Lower leg skin (tissue), 4 donors: ENCODE results near the gene POU2F3. TPM values are rescaled to one million over a fixed set of nuclear protein-coding genes. Genes with fewer than 3 reads are reported as not detected.

Experiments used
- DNase-seq, 2 donors: peaks; one replicate each; pipeline ENCODE4 v3.0.0-alpha.2; 2019; ENCODE audit warnings: low spot score in 2 of 2
- H3K4me3 ChIP-seq: fragments of 200-600 bp; sonication (generic); 2 replicates; pipeline ENCODE4 v1.5.1; 2017; ENCODE audit warnings: mild to moderate bottlenecking, low read depth; ENCODE audit not compliant: poor library complexity, severe bottlenecking
- CTCF ChIP-seq, 3 donors: fragments of 450-650 bp; IDR thresholded peaks; one replicate each; pipeline ENCODE4 v1.5.1; 2016; ENCODE audit warnings: antibody characterized with exemption in 3 of 3, mild to moderate bottlenecking in 3 of 3, moderate library complexity in 2 of 3
- POLR2A ChIP-seq, 2 donors: fragments of 450-650 bp; IDR thresholded peaks; one replicate each; pipeline ENCODE4 v1.6.1; 2016 to 2017; ENCODE audit warnings: antibody characterized with exemption in 2 of 2, mild to moderate bottlenecking in 1 of 2, moderate library complexity in 1 of 2
- WGBS, 2 donors: methylation state at CpG; one replicate each; pipeline ENCODE4 v1.1.5; 2018; 5-methylcytosine and 5-hydroxymethylcytosine counted together
- intact Hi-C: fragments of 100-400 bp; cut with DNase I; formaldehyde crosslinking; loops from one replicate; pipeline ENCODE4 v1.15.0; 2023; ENCODE audit warnings: low total_unique reads
- total RNA-seq, 4 donors: library from RNA; depleted of rRNA; stranded (reverse); fragments of >200 nt; gene quantifications; one replicate each; pipeline ENCODE4 v1.1.0, GENCODE V29; 2016

Gene POU2F3
- total RNA-seq, 4 donors from 2014 or later: 74.1 to 112 (median 103) TPM

GRCh38 chr11:120306519-120307242 lies 66.7 kb downstream of the POU2F3 start:
- no peak for TF ChIP-seq CTCF (IDR thresholded peaks at IDR 0.05)
- no peak for TF ChIP-seq POLR2A (IDR thresholded peaks at IDR 0.05)
- DNase-seq: peak in 1 of 2 donors; percentile 84
- intact Hi-C loops: loop anchor here (10.0 kb wide), 1 partner anchor 132 kb away; no protein-coding TSS in a partner anchor
- WGBS, 2 donors: 33 to 47% methylated on average over 11 of the region's 11 CpGs
- no peak overlapping the region for H3K4me3 ChIP-seq

DNA sequence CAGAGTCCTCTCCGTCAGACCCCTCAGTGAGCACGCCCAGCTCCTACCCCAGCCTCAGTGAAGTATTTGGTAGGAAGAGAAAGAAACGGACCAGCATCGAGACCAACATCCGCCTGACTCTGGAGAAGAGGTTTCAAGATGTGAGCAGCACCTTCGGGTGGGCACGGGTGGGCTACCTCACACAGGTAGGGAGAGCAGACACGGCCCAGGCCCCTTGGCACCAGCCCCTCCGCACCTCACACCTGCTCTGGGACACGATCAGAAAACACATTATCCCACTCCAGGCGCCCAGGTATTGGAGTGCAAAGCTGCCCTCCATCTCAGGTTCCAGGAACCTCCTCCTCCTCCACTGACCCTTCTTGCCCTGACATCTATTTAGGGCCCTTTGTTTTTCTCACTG lies 67.5 kb downstream of the POU2F3 start:
- TF ChIP-seq CTCF (IDR thresholded peaks at IDR 0.05) (no peak), POLR2A (IDR thresholded peaks at IDR 0.05) (no peak)
- peak in 1 of 2 donors; percentile 84 for DNase-seq
- no peak overlapping the region for H3K4me3 ChIP-seq
- WGBS, 2 donors: 93% methylated on average over 11 of the region's 11 CpGs
- intact Hi-C loops: loop anchor here (10.0 kb wide), 1 partner anchor 133 kb away; no protein-coding TSS in a partner anchor

GRCh38 chr11:120308081-120308480 lies 68.1 kb downstream of the POU2F3 start:
- WGBS, 2 donors: 78 to 91% methylated on average over 7 of the region's 7 CpGs
- no peak overlapping the region for H3K4me3 ChIP-seq
- TF ChIP-seq POLR2A (IDR thresholded peaks at IDR 0.05) (no peak), CTCF (IDR thresholded peaks at IDR 0.05) (no peak)
- intact Hi-C loops: loop anchor here (10.0 kb wide), 1 partner anchor 133 kb away; no protein-coding TSS in a partner anchor
- DNase-seq: peak in 1 of 2 donors; percentile 81

DNA sequence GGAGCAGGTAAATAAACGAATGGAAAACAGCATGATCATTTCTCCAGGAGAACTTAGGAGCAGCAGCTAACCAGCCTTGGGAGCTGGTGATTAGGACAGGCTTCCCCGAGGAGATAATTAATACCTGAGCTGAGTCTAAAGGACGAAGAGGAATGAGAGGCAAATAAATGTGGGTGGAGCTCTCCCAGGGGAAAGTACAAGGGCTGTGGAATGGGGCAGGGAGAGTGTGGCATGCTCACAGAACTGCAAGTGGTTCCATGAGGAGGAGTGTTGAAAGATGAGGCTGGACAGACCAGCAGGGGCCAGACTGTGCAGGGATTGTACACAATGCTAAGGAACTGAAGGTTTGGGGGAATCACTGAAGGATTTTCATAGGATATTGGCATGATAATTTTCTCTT lies 70.9 kb downstream of the POU2F3 start:
- TF ChIP-seq CTCF (IDR thresholded peaks at IDR 0.05) (no peak), POLR2A (IDR thresholded peaks at IDR 0.05) (no peak)
- H3K4me3 ChIP-seq: no peak overlapping the region
- no peak for DNase-seq
- WGBS, 2 donors: 52 to 54% methylated on average over 3 of the region's 3 CpGs
- intact Hi-C loops: no loop called here

GRCh38 chr11:120314861-120315260 lies 74.9 kb downstream of the POU2F3 start:
- TF ChIP-seq CTCF (IDR thresholded peaks at IDR 0.05): no peak
- no peak for TF ChIP-seq POLR2A (IDR thresholded peaks at IDR 0.05)
- 79 to 88% methylated on average over 3 of the region's 3 CpGs for WGBS, 2 donors
- peak in 1 of 2 donors; percentile 77 for DNase-seq
- H3K4me3 ChIP-seq: no peak overlapping the region
- intact Hi-C loops: no loop called here
